Loucy (cell line): ENCODE data around the gene ACOT4.

Experiments used
- CTCF ChIP-seq: fragments of 200-600 bp; sonication (generic); conservative IDR thresholded peaks from 2 replicates; pipeline ENCODE4 v1.5.1; 2014; ENCODE audit warnings: mild to moderate bottlenecking, antibody characterized with exemption, low read length
- EZH2phosphoT487 ChIP-seq: fragments of 200-600 bp; IDR thresholded peaks from 2 replicates; pipeline ENCODE4 v1.6.1; 2018; ENCODE audit warnings: antibody characterized with exemption, mild to moderate bottlenecking, moderate library complexity, borderline replicate concordance

GRCh38 chr14:73623504-73624054, 31.9 kb downstream of the ACOT4 start:
- no peak for TF ChIP-seq CTCF
- TF ChIP-seq EZH2phosphoT487 = no peak
